Endodermal cell (in vitro differentiated cells): ENCODE data around the gene DENND5B. TPM values are rescaled to one million over a fixed set of nuclear protein-coding genes. Genes with fewer than 3 reads are reported as not detected.

Experiments used
- DNase-seq: peaks from one replicate; pipeline ENCODE4 v3.0.0-alpha.2; 2017
- H3K27ac ChIP-seq: 2 replicates; pipeline ENCODE4 v1.5.1; 2013; ENCODE audit warnings: mild to moderate bottlenecking, low read depth, low read length, moderate library complexity
- H3K27me3 ChIP-seq: 2 replicates; pipeline ENCODE4 v1.6.1; 2013; ENCODE audit warnings: mild to moderate bottlenecking, low read length, moderate library complexity; ENCODE audit not compliant: insufficient read depth, control insufficient read depth, poor library complexity, severe bottlenecking
- H3K36me3 ChIP-seq: 2 replicates; pipeline ENCODE4 v1.7.0; 2013; ENCODE audit warnings: mild to moderate bottlenecking, low read length, moderate library complexity; ENCODE audit not compliant: control insufficient read depth, insufficient read depth
- H3K4me1 ChIP-seq: one replicate; pipeline ENCODE4 v1.7.0; 2013; ENCODE audit warnings: low read length; ENCODE audit not compliant: control insufficient read depth, insufficient read depth
- H3K4me3 ChIP-seq: 2 replicates; pipeline ENCODE4 v1.5.1; 2013; ENCODE audit warnings: mild to moderate bottlenecking, low read length, moderate library complexity
- H3K9ac ChIP-seq: 2 replicates; pipeline ENCODE4 v1.6.1; 2013; ENCODE audit warnings: mild to moderate bottlenecking, low read length, moderate library complexity; ENCODE audit not compliant: poor library complexity, severe bottlenecking; ENCODE audit errors: extremely low read depth
- H3K9me3 ChIP-seq: 2 replicates; pipeline ENCODE4 v1.6.1; 2013; ENCODE audit warnings: mild to moderate bottlenecking, low read length, moderate library complexity; ENCODE audit not compliant: control insufficient read depth
- H3K27ac Mint-ChIP-seq: 2 replicates; pipeline ENCODE4 v1.8.0; 2020; ENCODE audit warnings: mixed read lengths
- H3K27me3 Mint-ChIP-seq: 2 replicates; pipeline ENCODE4 v1.8.0; 2021; ENCODE audit warnings: mild to moderate bottlenecking, mixed read lengths; ENCODE audit not compliant: insufficient read depth
- H3K36me3 Mint-ChIP-seq: 2 replicates; pipeline ENCODE4 v1.8.0; 2020; ENCODE audit warnings: low read depth, mixed read lengths
- H3K4me1 Mint-ChIP-seq: 2 replicates; pipeline ENCODE4 v1.8.0; 2020; ENCODE audit warnings: mixed read lengths
- H3K4me3 Mint-ChIP-seq: 2 replicates; pipeline ENCODE4 v1.8.0; 2020; ENCODE audit warnings: mild to moderate bottlenecking, moderate library complexity, mixed read lengths
- H3K9me3 Mint-ChIP-seq: 2 replicates; pipeline ENCODE4 v1.8.0; 2020; ENCODE audit warnings: mild to moderate bottlenecking, mixed read lengths
- WGBS, 2 experiments: methylation state at CpG; one replicate each; pipeline versions ENCODE4 v1.1.5 to v1.1.7; 2013; ENCODE audit warnings: missing lambda C conversion rate in 2 of 2, mixed read lengths in 1 of 2; ENCODE audit not compliant: insufficient coverage in 1 of 2, insufficient read length in 1 of 2; 5-methylcytosine and 5-hydroxymethylcytosine counted together
- total RNA-seq, 2 donors: library from RNA; stranded (reverse); fragmentation: NEBNext Ultra II Directional in 1 of 2; extraction: Animal tissue kit (Norgen Biotek cat#: 25700) in 1 of 2; gene quantifications; 2 replicates in 1 of 2; 3 replicates in 1 of 2; pipeline ENCODE4 v1.2.1, GENCODE V29; 2021
- TF ChIP-seq, protein P1 (sequence below): fragments of 200-600 bp; sonication (generic); conservative IDR thresholded peaks from 2 replicates; pipeline ENCODE4 v1.5.0; 2021; ENCODE audit warnings: antibody characterized with exemption, mild to moderate bottlenecking

DENND5B gene
- total RNA-seq, 2 donors from 2014 or later, result 24.5 to 34.2 TPM

DNA sequence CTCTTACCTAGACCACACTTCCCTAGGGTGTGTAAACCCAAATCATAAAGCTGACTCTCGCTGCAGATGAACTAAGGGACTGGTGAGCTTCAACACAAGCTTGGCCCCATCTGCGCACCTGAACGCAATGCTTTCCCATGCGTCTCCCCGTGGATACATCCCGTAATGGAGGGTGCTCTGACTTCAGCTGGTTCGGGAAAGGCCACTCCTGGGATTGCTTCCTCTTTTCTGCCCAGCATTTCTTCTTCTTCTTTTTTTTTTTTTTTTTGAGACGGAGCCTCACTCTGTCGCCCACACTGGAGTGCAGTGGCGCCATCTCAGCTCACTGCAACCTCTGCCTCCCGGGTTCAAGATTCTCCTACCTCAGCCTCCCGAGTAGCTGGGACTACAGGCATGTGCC, 40.9 kb upstream of the DENND5B start:
- Mint-ChIP-seq H3K27ac (no peak overlapping the region), H3K36me3 (no peaks in the 10 kb centered on the region), H3K4me3 (no peak overlapping the region), H3K4me1 (peaks cover 34% of the 10 kb centered on the region), H3K9me3 (no peaks in the 10 kb centered on the region), H3K27me3 (no peaks in the 10 kb centered on the region)
- no peaks in the 10 kb centered on the region for H3K27me3 ChIP-seq
- no peaks in the 10 kb centered on the region for H3K36me3 ChIP-seq
- H3K27ac ChIP-seq, result no peak overlapping the region
- TF ChIP-seq, protein P1, sequence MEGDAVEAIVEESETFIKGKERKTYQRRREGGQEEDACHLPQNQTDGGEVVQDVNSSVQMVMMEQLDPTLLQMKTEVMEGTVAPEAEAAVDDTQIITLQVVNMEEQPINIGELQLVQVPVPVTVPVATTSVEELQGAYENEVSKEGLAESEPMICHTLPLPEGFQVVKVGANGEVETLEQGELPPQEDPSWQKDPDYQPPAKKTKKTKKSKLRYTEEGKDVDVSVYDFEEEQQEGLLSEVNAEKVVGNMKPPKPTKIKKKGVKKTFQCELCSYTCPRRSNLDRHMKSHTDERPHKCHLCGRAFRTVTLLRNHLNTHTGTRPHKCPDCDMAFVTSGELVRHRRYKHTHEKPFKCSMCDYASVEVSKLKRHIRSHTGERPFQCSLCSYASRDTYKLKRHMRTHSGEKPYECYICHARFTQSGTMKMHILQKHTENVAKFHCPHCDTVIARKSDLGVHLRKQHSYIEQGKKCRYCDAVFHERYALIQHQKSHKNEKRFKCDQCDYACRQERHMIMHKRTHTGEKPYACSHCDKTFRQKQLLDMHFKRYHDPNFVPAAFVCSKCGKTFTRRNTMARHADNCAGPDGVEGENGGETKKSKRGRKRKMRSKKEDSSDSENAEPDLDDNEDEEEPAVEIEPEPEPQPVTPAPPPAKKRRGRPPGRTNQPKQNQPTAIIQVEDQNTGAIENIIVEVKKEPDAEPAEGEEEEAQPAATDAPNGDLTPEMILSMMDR, result no peak
- no peak overlapping the region for H3K4me3 ChIP-seq
- no peaks in the 10 kb centered on the region for H3K9me3 ChIP-seq
- 86 to 95% methylated on average over 7 to 12 of the region's 12 CpGs for whole genome bisulfite sequencing, 2 experiments
- H3K4me1 ChIP-seq, result no peaks in the 10 kb centered on the region
- no peak for DNase-seq
- no peak overlapping the region for H3K9ac ChIP-seq

- Histone ChIP-seq H3K27me3 (no peaks in the 10 kb centered on the region), H3K4me1 (no peaks in the 10 kb centered on the region), H3K27ac (peak overlapping the region; percentile 22), H3K4me3 (no peak overlapping the region), H3K9ac (no peak overlapping the region), H3K36me3 (no peaks in the 10 kb centered on the region), H3K9me3 (no peaks in the 10 kb centered on the region)
- TF ChIP-seq, protein P1, result no peak
- no peaks in the 10 kb centered on the region for H3K27me3 Mint-ChIP-seq
- H3K9me3 Mint-ChIP-seq, result no peaks in the 10 kb centered on the region
- DNase-seq, result no peak
- no peak overlapping the region for H3K27ac Mint-ChIP-seq
- WGBS, 2 experiments, result 86 to 90% methylated on average over 5 of the region's 6 CpGs
- H3K4me3 Mint-ChIP-seq, result no peak overlapping the region
- H3K4me1 Mint-ChIP-seq, result peaks cover 30% of the 10 kb centered on the region
- no peaks in the 10 kb centered on the region for H3K36me3 Mint-ChIP-seq
Measured at GRCh38 chr12:31631023-31631724, 40.2 kb upstream of the DENND5B start.

- peak overlapping the region; percentile 88 for H3K27ac ChIP-seq
- no peak overlapping the region for H3K4me3 Mint-ChIP-seq
- no peak overlapping the region for H3K4me3 ChIP-seq
- no peaks in the 10 kb centered on the region for H3K9me3 Mint-ChIP-seq
- TF ChIP-seq, protein P1, result no peak
- H3K36me3 Mint-ChIP-seq, result no peaks in the 10 kb centered on the region
- no peaks in the 10 kb centered on the region for H3K9me3 ChIP-seq
- H3K36me3 ChIP-seq, result no peaks in the 10 kb centered on the region
- H3K4me1 Mint-ChIP-seq, result peaks cover 30% of the 10 kb centered on the region
- H3K27ac Mint-ChIP-seq, result no peak overlapping the region
- no peaks in the 10 kb centered on the region for H3K4me1 ChIP-seq
- H3K27me3 ChIP-seq, result no peaks in the 10 kb centered on the region
- DNase-seq, result no peak
- no peak overlapping the region for H3K9ac ChIP-seq
- 69 to 84% methylated on average over 11 to 15 of the region's 16 CpGs for WGBS, 2 experiments
- no peaks in the 10 kb centered on the region for H3K27me3 Mint-ChIP-seq
Measured at GRCh38 chr12:31629756-31630732, 39.1 kb upstream of the DENND5B start.
